GM20431 (cell line): ENCODE measurements around the gene SIRPB2.

Source experiments
- in situ Hi-C: fragments of 300-500 bp; cut with MseI, MboI; formaldehyde crosslinking; loops from one replicate; pipeline ENCODE4 v1.15.0; 2020; ENCODE audit warnings: low sequenced_read_pairs; ENCODE audit not compliant: unreplicated experiment

SIRPB2 gene

DNA sequence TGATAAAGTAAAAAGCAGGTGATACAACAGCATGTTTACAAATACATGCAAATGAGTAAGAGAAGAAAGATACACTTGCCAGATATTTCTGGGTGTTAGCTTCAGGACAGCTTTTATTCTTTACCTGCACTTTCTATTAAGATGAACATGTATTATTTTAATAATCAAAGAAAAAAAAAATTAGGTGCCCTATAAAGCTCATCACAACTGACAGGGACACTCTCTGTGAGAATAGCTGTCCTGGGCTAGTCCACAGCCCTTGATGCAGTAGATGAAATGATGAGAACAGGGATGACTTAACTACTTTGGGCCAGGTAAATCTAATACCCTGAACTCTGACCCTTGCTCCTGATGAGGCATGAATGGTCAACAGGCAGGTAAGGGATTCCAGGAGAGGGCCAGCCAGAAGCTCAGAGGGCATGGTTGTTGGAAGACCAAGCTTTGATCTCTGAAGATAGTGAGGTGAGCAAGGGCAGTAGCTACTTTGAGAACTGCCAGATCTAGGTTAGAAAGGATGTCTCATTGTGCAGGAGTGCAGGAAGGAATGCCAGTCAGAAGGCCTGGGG is 40.2 kb downstream of the SIRPB2 start:
- in situ Hi-C loops = no loop called here

DNA sequence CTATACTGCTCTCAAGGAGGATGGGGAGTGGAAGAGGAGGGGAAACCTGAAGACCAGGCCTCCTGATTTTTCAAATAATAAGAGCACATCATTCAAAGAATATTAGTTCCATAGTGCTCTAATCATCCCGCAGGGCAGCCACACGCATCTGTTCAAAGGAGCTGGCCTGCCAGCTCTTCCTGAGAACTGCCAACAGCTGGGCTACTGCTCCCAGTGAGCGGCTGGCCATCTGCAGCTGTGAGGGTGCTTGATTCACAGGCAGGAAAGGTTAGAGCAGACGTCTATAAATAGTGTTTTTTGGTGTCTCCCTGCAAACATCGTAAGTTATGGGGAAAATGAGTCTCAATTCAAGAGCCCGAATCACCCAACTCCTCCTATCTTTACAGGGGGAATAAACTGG is 41.9 kb downstream of the SIRPB2 start:
- in situ Hi-C loops = loop anchor here (25.0 kb wide), 1 partner anchor 137 kb away; no protein-coding TSS in a partner anchor

DNA sequence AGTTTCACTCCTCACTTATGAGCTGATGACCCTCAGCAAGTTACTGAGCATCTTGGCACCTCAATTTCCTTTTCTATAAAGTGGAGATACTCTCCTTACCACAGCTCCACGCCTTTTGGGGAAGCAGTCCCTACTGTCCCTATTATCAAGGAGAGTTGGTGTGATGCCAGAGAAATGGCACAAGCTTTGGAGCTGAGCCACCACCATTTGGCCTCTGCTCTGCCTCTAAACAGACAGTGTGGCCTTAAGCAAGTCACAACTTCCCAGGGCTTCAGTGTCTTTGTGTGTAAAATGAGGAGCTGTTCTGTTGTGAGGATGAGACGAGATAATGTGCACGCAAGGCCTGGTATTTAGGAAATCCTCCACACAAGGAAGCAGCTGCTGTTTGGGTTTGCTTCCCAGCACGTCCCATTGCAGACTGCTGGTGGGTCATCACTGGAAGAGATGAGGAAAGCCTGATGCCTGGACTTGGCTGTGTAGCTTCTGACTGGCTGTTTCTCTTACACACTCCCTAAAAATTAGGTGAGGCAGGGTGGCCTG is 43.1 kb downstream of the SIRPB2 start:
- in situ Hi-C loops = loop anchor here (25.0 kb wide), 1 partner anchor 136 kb away; no protein-coding TSS in a partner anchor

DNA sequence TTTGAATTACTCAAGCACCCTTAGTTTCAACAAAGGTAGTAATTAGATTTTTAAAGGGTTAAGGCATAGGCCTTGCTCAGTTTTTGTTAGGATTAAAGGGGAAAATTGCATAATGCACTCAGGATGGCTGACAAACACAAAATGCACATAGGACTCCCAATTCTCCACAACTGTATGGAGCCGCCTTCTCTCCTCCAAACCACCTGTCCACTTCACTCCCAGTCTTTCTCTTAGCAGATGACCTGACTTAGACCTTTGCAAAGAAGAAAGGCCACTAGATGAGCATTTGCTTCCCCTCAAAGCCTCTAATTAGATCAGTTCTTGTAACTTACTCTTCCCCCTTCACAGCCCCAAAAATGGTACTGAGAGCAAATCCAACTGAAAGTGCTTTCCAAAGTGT is 44.7 kb downstream of the SIRPB2 start:
- in situ Hi-C loops = loop anchor here (25.0 kb wide), 1 partner anchor 134 kb away; no protein-coding TSS in a partner anchor

DNA sequence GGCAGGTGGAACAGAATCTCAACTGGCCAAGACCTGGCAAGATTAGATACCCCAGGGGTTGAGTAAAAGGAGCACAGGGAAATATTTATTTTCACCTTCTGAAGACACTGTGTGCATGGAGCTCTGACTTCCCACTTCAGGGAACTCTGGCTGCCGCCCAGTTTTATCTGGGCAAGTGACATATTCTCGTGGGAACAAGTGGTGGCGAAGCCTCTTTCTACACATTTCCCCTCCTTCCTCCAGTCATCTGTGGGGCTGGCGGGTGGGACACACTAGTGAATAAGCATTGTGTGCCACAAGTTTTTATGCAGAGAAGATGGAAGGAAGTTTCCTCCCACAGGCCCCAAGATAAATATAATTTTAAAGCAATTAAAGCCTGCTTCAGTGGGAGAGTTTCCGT is 48.1 kb downstream of the SIRPB2 start:
- in situ Hi-C loops = loop anchor here (25.0 kb wide), 1 partner anchor 131 kb away; no protein-coding TSS in a partner anchor

DNA sequence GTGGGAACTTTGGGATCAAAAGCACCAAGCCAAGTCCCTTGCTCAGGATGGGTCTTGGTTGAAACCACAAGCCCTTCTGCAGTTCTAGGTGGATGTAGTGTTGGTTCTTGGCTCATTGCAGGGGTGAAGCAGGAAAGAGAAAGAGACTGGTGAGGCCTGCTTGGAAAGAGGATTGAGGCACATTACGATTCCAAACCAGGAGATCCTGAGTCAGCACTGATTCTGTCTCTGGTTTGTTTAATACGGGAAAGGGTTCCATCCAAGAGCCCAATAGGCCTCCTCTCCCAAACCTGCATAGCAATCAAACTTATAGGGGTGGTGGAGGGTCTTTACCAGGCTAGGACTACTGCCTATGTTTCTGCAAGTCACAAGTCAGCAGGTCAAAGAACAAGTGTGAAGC is 48.9 kb downstream of the SIRPB2 start:
- in situ Hi-C loops = loop anchor here (25.0 kb wide), 1 partner anchor 130 kb away; no protein-coding TSS in a partner anchor

DNA sequence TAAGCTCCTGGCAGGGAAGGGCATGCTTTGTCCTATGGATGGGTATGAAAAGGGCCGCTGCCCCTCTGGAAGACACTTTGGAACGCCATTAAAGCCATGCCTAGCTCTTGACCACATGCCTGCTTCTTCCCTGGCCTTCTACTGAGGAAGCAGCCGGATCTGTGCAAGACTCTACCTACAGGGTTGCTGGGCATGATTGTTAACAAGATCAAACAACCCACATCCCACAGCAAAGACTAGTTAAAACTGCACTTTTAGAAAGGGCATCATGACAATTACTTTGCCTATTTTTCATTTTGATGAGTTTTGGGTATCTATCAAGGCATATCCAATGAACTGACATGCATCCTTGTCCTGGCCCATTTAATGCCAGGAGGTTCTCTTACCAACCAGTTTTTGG is 50.1 kb downstream of the SIRPB2 start:
- in situ Hi-C loops = loop anchor here (25.0 kb wide), 1 partner anchor 129 kb away; no protein-coding TSS in a partner anchor

DNA sequence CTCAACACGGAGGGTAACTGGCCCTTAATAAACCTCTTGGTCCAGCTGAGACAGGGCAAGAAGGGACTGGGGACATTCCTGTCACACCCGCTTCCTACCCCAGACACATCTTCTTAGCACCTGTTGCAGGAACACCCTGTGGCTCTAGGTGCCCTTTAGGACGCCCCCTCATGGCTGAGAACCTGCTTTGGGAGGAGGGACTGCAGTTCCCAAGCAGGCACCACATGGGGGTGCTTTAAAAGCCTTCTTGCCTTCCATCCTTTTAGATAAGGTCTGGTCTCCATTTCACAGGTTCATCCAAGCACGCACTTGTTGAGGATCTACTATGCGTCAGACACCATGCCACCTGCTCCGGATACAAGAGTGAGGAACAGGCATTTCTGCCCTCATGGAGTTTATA is 51.2 kb downstream of the SIRPB2 start:
- in situ Hi-C loops = loop anchor here (25.0 kb wide), 1 partner anchor 128 kb away; no protein-coding TSS in a partner anchor

DNA sequence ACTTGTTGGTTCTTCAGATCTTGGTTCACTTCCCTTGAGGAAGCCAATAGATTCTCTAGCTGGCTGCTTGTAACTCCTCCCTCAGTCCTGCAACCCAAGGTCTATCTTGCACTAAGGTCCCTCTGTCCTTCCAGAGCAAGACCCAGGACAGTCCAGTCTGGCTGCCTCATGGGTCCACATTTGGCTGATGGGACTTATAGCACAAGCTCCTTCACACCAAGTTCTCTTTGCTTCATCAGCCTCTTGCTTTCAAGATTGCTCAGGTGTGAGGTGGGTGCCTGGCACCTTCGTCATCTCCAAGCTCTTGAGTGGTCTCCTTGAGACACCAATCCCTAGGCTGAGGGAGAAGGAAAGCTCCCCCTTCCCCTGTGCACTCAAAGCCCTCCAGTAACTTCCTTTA is 52.9 kb downstream of the SIRPB2 start:
- in situ Hi-C loops = loop anchor here (25.0 kb wide), 1 partner anchor 126 kb away; no protein-coding TSS in a partner anchor

DNA sequence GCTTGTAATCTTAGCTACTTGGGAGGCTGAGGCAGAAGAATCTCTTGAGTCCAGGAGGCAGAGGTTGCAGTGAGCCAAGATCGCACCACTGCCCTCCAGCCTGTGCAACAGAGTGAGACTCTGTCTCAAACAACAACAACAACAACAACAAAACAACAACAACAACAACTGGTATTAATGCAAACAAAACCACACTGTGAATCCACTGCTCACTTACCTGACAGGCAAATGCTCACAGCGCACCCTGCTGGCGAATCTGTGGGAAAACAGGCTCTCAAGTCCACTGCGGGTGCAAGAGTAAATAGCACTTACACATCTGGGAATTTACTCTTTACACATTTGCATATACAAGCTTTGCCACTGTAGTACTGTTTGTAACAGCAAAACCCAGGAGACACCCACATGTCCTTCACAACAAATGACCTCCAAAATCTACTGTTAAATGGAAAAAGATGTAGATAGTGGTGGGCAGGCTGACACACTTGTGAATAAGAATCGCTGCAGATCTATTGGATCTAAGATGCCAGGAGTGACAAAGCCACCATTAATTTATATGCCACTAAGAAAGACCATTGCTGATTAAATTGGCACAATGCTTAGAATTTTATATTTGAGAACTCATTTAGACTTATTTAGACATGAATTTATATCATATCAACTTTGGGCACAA is 53.9 kb downstream of the SIRPB2 start:
- in situ Hi-C loops = loop anchor here (25.0 kb wide), 1 partner anchor 125 kb away; no protein-coding TSS in a partner anchor

DNA sequence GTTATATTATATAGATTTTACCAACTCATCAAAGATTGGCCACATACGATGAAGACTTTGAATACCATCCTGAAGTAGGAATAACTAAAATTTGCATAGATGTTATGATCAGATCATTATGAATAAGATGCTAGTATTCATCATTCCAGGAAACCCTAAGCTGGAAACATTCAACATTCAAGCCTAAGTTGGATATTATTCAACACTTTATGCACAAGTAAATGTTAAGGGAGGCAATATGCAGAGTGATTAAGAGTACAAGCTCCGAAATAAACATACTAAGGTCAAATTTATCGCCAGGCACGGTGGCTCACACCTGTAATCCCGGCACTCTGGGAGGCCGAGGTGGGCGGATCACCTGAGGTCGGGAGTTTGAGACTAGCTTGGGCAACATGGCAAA is 55.0 kb downstream of the SIRPB2 start:
- in situ Hi-C loops = loop anchor here (25.0 kb wide), 1 partner anchor 124 kb away; no protein-coding TSS in a partner anchor

DNA sequence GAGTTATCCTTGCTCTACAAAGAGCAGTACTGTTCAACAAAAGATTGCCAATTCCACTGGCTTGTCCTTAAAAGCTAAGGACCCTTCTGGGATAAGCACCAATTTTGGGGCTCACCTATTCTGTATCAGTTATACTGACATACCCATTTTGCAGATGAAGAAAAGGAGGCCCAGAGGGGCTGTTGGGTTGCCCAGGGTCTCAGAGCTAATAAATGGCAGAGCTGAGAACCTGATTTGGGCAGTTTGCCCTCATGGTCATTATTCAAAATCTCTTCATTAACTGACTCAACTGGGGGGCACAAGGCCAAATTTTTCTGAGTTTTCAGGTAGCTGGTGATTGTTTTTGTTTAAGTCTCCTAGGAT is 55.9 kb downstream of the SIRPB2 start:
- in situ Hi-C loops = loop anchor here (25.0 kb wide), 1 partner anchor 123 kb away; no protein-coding TSS in a partner anchor

DNA sequence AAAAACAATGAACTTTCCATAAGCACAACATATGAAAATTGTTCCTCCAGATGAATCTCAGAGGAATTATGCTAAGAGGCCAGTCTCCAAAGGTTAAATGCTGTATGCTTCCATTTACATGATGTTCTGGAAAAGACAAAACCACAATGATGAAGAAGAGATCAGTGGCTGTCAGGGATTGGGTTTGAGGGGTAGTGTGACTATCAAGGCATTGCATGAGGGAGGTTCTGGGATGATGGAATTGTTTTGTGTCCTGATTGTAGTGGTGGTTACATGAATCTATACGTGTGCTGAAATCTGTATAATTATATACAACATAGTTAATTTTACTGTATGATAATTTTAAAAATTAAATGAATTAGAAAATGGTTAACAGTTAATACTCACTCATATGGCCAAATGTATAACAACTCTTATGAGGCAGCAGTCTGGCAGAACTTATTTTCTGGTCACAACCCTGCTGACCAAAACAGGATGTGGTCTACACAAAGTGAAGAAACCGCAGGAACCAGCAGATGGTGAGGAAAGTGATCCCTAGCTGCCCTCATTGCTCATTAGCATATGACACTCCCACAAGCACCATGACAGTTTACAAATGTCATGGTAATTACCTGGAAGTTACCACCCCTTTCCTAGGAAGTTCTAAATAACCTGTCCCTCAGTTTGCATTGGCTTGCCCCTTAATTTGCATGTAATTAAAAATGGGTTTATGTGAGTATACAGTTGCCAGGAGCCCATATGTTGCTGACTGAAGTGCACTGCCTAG is 56.5 kb downstream of the SIRPB2 start:
- in situ Hi-C loops = loop anchor here (25.0 kb wide), 1 partner anchor 122 kb away; no protein-coding TSS in a partner anchor

DNA sequence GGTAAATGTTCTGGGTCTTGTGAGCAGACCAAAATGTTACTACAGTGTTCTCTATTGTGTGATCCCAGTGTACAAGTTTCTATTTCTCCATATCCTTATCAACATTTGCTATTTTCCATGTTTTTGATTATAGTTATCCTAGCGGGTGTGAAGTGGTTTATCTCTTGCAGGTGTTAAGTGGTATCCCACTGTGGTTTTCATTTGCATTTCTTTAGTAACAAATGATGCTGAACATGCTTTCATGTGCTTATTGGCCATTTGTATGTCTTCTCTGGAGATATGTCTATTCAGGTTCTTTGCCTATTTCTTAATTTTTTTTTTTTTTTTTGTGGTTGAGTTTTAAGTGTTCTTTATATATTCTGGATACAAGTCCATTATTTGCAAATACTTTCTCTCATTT is 60.1 kb downstream of the SIRPB2 start:
- in situ Hi-C loops = loop anchor here (25.0 kb wide), 1 partner anchor 119 kb away; no protein-coding TSS in a partner anchor

DNA sequence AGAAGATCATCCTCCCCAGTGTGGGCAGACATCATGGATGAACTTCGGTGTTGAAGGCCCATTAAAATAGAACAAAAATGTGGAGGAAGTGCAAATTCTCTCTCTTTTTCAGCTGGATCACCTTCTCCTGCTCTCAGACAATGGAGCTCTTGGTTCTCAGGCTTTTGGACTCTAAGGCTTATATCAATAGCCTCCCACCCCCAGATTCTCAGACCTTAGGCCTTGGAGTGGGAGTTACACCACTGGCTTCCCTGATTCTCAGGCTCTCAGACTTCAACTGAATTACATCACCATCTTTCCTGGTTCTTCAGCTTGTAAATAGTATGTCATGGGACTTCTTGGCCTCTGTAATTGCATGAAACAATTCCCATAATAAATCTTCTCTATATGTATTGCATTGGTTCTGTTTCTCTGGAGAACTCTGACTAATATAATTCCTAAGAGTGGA is 61.2 kb downstream of the SIRPB2 start:
- in situ Hi-C loops = loop anchor here (25.0 kb wide), 1 partner anchor 118 kb away; no protein-coding TSS in a partner anchor

DNA sequence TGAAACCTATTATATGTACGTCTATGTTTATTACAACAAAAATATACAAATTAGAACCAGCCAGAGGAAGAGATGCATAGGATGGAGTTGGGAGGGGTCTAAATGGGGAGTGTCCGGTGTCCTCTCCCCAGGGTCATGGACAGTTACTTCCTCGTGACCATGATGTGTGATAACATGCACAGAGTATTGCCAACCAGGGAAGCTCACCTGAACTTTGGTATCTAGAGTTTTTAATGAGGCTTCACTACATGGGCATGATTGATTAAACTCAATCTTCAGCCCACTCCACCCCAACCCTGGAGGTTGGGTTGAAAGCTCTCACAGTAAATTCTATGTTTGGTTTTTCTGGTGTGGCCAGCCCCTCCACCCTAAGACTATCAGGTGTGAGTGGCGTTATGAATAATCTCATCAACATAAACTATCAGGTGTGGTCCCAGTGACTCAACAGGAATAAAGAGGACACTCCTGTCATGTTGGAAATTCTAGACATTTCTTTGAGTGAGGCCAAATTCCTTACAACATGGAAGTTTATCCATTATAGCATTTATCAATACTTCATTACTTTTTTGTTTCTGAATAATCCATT is 62.0 kb downstream of the SIRPB2 start:
- in situ Hi-C loops = loop anchor here (25.0 kb wide), 1 partner anchor 117 kb away; no protein-coding TSS in a partner anchor

DNA sequence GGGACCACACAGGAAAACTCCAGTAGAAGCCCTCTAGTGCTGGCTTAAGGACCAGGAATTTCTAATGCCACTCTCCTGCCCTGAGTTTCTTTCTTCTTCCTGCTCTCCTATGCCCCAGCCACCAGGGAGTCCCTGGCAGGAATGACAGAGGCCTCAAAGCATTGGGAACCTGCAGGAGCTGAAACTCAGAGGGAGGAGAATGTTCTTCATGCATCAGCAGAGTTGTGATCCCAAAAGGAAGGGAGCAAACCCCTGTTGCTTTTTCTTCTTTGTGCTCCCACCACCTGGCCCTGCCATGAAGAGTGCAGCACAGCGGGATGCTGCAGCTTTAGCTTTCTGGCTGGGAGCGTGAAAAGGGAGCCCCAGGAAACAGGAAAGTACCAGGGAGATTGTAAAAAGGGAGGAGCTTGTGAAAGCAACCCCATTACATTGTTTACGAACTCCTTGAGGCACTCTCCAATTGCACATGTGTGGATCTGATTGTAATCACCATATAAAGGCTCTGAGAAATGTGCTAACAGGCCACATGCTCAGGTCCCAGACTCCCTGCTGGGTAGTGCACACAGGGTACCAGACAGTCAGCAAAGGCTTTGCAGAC is 63.7 kb downstream of the SIRPB2 start:
- in situ Hi-C loops = loop anchor here (25.0 kb wide), 1 partner anchor 115 kb away; no protein-coding TSS in a partner anchor

DNA sequence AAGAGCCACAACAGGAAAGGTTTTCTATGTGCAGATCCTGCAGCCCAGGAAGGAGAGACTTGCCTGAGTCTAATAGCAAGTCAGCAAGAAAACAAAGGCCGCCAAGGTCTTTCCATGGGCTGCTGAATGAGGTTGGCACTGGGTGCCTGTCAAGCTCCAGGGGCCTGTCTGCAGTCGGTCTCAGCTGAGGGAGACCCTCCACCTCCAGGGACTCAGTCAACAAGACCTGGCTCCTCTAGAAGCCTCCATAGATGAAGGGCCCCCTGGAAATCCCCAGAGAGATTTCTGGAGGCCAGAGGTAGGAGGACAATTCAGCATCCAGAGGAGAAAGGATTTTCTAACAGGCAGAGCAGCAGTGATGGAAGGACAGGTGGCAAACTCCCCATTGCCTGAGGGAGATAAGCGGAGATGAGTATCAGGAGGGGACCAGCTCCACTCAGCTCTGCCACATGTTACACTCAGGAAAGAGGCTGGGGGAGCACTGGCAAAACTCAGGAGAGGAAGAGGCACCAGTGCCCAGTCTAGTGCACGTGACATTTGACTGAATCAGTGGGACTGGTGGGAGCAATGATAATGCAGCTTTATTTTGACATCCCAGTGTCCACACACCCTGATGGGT is 64.9 kb downstream of the SIRPB2 start:
- in situ Hi-C loops = loop anchor here (25.0 kb wide), 1 partner anchor 114 kb away; no protein-coding TSS in a partner anchor
